Omental fat pad (tissue), 4 donors: ENCODE data around the gene SHANK1. TPM values are rescaled to one million over a fixed set of nuclear protein-coding genes. Genes with fewer than 3 reads are reported as not detected.

Source experiments
- ATAC-seq: fragments of 150-250 bp; one replicate; pipeline ENCODE4 v1.9.1; 2016; ENCODE audit warnings: mild to moderate bottlenecking, moderate library complexity; ENCODE audit not compliant: low FRiP score
- DNase-seq: peaks from one replicate; pipeline ENCODE4 v3.0.0-alpha.2; 2019; ENCODE audit warnings: low spot score
- total RNA-seq, 4 donors: library from RNA; depleted of rRNA; stranded (reverse); fragments of >200 nt; gene quantifications; one replicate each; pipeline ENCODE4 v1.1.0, GENCODE V29; 2016
- TF ChIP-seq, protein P1 (sequence below), 3 donors: fragments of 450-650 bp; IDR thresholded peaks; one replicate each; pipeline ENCODE4 v1.5.1; 2016 to 2017; ENCODE audit warnings: antibody characterized with exemption in 3 of 3, mild to moderate bottlenecking in 3 of 3, moderate library complexity in 2 of 3

Gene SHANK1
- total RNA-seq, 4 donors from 2014 or later, result 0.37 to 2.2 TPM; not detected in 2

DNA sequence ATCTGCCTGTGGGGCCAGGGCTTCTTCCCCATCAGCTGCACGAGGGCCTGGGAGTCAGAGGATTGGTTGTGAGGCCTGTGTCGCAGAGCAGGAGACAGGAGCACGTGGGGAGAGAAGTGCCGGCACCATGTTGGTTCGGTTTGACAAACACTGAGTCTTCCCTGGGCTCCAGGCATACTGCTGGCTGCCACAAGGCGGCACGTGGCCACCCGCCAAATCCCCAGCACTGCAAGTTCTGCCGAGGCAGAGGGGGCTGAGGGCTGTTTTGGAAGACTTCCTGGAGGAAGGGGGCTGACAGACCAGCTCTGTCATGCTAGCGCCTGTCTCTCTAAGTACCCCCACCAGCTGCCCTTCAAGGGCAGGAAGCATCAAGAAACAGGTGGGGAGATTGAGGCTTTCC, 9.5 kb downstream of the SHANK1 start:
- ATAC-seq, result no peak
- TF ChIP-seq, protein P1, sequence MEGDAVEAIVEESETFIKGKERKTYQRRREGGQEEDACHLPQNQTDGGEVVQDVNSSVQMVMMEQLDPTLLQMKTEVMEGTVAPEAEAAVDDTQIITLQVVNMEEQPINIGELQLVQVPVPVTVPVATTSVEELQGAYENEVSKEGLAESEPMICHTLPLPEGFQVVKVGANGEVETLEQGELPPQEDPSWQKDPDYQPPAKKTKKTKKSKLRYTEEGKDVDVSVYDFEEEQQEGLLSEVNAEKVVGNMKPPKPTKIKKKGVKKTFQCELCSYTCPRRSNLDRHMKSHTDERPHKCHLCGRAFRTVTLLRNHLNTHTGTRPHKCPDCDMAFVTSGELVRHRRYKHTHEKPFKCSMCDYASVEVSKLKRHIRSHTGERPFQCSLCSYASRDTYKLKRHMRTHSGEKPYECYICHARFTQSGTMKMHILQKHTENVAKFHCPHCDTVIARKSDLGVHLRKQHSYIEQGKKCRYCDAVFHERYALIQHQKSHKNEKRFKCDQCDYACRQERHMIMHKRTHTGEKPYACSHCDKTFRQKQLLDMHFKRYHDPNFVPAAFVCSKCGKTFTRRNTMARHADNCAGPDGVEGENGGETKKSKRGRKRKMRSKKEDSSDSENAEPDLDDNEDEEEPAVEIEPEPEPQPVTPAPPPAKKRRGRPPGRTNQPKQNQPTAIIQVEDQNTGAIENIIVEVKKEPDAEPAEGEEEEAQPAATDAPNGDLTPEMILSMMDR (IDR thresholded peaks at IDR 0.05), result no peak
- DNase-seq, result no peak

DNA sequence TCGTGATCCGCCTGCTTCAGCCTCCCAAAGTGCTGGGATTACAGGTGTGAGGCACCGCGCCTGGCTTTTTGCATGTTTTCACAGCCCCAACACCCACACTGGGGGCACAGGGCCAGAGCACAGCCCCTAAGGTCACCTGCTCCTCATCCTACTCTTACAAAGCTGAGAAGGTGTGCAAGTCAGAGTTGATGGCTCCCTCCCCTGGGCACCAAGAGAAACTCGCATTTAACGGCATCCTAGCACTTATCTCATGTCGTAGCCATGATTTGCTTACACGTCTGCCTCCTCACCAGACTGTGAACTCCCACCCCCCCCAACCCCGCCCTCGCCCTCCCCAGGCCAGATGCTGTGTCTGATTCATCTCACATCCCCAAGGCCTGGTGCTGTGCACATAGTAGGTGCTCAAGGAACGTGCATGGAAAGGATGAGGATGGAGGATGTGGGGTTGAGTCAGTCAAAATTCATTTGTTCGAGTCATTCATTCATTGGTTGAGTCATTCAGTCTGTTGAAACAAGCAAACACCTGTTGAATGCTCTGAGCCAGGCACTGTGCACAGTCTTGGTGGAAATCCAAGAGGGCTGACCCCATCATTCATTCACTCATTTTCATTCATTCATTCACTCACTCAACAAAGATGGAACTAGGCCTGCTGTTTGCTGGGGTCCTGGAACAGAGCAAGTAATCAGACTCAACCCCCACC, 11.3 kb downstream of the SHANK1 start:
- ATAC-seq (no peak), DNase-seq (no peak)
- TF ChIP-seq, protein P1 (IDR thresholded peaks at IDR 0.05), result no peak

DNA sequence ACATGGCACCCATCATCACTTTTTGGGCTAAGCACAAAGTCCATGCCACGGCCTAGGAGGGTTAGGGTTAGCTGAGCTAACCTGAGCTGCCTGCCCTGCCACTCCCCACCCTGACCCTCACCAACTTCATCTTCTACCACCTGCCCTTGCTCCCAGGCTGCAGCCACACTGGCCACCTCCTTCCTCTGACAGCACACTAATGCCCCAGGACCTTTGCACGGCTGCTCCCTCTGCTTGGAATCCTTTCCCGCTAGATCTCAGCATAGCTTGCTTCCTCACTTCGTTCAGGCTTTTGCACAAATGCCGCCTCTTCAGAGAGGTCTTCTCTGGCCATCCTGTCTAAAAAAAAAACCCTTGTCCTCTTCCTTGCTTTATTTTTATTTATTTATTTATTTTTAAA, 13.2 kb downstream of the SHANK1 start:
- TF ChIP-seq, protein P1 (IDR thresholded peaks at IDR 0.05), result no peak
- DNase-seq (no peak), ATAC-seq (no peak)

DNA sequence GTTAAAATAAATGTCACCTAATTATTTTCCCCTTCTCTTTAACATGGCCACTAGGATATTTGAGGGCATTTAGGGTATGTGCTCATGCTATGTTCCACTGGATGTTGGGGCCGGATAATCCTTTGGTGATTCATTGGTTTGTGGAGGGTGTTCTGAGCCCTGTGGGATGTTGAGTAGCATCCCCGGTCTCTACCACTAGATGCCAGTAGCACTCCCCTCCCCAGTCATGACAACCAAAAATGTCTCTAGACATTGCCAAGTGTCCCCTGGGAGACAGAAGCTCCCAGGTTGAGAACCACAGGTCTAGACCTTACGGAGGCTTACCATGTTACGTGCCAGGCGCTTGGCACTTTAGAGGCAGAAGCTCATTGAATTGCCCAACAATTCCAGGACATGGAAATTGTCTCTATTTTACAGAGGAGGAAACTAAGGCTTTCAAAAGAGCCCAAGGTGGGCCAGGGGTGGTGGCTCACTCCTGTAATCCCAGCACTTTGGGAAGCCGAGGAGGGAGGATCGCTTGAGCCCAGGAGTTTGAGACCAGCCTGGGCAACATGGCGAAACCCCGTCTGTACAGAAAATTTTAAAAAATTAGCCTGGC, 14.1 kb downstream of the SHANK1 start:
- DNase-seq (no peak), ATAC-seq (no peak)
- TF ChIP-seq, protein P1 (IDR thresholded peaks at IDR 0.05), result no peak

DNA sequence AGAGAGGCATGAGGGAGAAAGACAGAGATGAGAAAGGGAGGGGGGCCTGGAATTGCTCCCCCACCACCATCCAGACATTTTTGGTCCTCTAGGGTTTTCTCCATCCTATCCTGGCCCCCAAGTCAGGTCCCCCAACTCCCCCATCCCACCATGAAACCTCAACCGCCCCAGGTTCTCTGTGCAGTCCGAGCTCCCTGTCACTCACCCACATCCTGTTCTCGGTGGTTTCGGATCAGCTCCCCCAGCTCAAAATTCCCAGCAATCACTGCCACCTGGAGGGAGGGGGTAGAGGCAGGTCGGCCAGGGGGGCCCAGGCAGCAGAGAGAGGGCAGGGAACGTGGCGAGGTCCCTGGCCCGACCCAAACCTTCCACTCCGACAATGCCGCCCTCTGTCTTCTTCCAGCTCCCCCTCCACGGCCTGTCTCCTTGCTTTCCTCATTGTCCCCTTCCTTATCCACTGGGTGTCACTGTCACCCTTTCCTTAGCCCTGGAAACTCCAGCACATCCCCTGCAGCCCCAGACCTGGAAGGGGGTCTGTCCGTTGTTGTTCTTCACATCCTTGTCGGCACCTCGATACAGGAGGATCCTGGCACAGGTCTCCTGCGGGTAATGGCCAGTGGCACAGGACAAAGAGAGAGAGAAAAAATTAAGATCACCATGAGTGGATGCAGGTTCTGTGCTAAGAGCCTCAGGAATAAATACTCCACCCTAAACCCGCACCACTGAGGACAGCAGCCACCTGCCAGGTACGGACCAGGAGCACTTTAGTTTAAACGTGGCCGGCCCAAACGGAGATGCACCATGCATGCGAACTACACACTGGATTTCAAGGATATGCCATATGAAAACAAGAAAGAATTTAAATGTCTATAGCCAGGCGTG, 15.4 kb downstream of the SHANK1 start:
- DNase-seq, result no peak
- no peak for ATAC-seq
- TF ChIP-seq, protein P1 (IDR thresholded peaks at IDR 0.05), result no peak

DNA sequence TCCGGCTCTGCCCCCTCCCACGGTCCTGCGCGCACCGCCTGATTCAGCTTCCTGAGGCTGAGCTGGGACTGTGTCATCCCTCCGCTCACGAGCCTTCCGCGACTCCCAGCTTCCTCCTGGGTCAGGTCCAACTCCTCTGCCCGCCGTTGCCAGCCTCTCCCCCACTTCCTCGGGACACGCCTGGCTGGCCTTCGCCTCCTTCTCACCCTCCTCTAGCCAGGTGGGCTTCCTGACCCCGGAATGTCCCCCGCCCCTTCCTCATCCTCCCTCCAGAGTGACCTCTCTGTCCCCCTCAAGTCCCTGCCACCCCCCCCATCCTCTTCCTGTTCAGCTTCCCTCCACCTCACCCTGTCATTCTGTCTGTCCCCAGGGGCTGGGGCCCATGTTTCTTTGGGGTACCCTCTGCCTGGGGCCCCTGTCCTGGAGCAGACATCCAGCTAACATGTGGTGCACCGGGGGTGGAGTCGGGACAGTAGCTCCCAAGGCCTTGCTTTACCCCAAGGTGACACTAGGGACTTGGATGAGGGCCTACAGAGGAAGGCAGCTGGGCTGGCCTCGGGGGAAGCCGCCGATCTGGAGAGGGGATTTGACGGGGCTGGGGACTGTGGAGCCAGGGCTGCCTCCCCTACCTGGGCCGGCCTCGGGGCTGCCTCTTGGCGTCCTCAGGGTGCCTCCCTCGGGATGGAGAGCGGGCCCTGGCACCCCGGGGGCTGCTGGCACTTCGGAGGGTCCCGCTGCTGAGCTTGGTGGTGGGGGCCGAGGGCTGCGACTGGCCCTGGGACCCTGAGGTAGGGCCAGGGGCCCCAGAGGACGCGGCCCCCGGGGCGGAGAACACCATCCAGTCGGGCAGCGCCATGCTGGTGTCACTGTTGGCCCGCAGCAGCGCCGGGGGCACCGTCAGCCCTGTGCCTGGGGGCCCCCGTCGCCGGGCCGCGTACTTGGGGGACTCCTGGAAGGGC, 16.5 kb downstream of the SHANK1 start:
- ATAC-seq, result no peak
- TF ChIP-seq, protein P1 (IDR thresholded peaks at IDR 0.05), result no peak

More for the DNA sequence above, 16.5 kb downstream of the SHANK1 start:
- DNase-seq, result no peak
